GM19238 (cell line): ENCODE measurements around the gene APPL2.

Source experiments
- DNase-seq: peaks from one replicate; pipeline ENCODE4 v3.0.0; 2011; ENCODE audit warnings: low spot score; ENCODE audit not compliant: insufficient read length

The APPL2 gene

GRCh38 chr12:105222726-105223351, 13.1 kb downstream of the APPL2 start:
- DNase-seq, result no peak

- DNase-seq, result no peak
Observed at GRCh38 chr12:105222284-105222655, 13.7 kb downstream of the APPL2 start.

- DNase-seq, result no peak
Observed at GRCh38 chr12:105221583-105222283, 14.2 kb downstream of the APPL2 start.

- no peak for DNase-seq
Observed at GRCh38 chr12:105220929-105221290, 15.1 kb downstream of the APPL2 start.

- no peak for DNase-seq
Observed at GRCh38 chr12:105220150-105220928, 15.6 kb downstream of the APPL2 start.

- DNase-seq, result no peak
Observed at GRCh38 chr12:105219261-105220028, 16.5 kb downstream of the APPL2 start.

- DNase-seq, result no peak
Observed at GRCh38 chr12:105218434-105218833, 17.5 kb downstream of the APPL2 start.

- no peak for DNase-seq
Observed at GRCh38 chr12:105214670-105215375, 21.2 kb downstream of the APPL2 start.

- no peak for DNase-seq
Observed at GRCh38 chr12:105214148-105214547, 21.8 kb downstream of the APPL2 start.

- DNase-seq, result no peak
Observed at GRCh38 chr12:105212438-105212837, 23.5 kb downstream of the APPL2 start.

GRCh38 chr12:105209091-105209490, 26.9 kb downstream of the APPL2 start:
- DNase-seq, result no peak

- DNase-seq, result no peak
Observed at GRCh38 chr12:105206686-105207374, 29.1 kb downstream of the APPL2 start.

- no peak for DNase-seq
Observed at GRCh38 chr12:105205322-105206048, 30.5 kb downstream of the APPL2 start.

- DNase-seq, result no peak
Observed at GRCh38 chr12:105204916-105205315, 31.1 kb downstream of the APPL2 start.

GRCh38 chr12:105204127-105204526, 31.8 kb downstream of the APPL2 start:
- no peak for DNase-seq

- DNase-seq, result no peak
Observed at GRCh38 chr12:105202202-105202601, 33.8 kb downstream of the APPL2 start.

GRCh38 chr12:105201299-105201698, 34.7 kb downstream of the APPL2 start:
- DNase-seq, result no peak

GRCh38 chr12:105200385-105200784, 35.6 kb downstream of the APPL2 start:
- no peak for DNase-seq

GRCh38 chr12:105198961-105199360, 37.0 kb downstream of the APPL2 start:
- no peak for DNase-seq

GRCh38 chr12:105196090-105196489, 39.9 kb downstream of the APPL2 start:
- DNase-seq, result no peak
